Measurements from ENCODE around the gene ERBB4. TPM values are rescaled to one million over a fixed set of nuclear protein-coding genes. Genes with fewer than 3 reads are reported as not detected.
"Not testable (repeated sequence)": the region's sequence is repeated elsewhere in the genome, so short reads cannot be mapped to it uniquely, and the experiment has no call there.

Gene ERBB4
- polyA plus RNA-seq, 1 experiment, result not detected

- TF ChIP-seq, protein P1, sequence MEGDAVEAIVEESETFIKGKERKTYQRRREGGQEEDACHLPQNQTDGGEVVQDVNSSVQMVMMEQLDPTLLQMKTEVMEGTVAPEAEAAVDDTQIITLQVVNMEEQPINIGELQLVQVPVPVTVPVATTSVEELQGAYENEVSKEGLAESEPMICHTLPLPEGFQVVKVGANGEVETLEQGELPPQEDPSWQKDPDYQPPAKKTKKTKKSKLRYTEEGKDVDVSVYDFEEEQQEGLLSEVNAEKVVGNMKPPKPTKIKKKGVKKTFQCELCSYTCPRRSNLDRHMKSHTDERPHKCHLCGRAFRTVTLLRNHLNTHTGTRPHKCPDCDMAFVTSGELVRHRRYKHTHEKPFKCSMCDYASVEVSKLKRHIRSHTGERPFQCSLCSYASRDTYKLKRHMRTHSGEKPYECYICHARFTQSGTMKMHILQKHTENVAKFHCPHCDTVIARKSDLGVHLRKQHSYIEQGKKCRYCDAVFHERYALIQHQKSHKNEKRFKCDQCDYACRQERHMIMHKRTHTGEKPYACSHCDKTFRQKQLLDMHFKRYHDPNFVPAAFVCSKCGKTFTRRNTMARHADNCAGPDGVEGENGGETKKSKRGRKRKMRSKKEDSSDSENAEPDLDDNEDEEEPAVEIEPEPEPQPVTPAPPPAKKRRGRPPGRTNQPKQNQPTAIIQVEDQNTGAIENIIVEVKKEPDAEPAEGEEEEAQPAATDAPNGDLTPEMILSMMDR (IDR thresholded peaks at IDR 0.05; ENCODE audit: low read depth, low read length), result no peak
- no peaks in the 10 kb centered on the region for H3K27me3 ChIP-seq (ENCODE audit: control insufficient read depth, insufficient read depth, low read length)
- no peak for DNase-seq (ENCODE audit: low read depth, low spot score)
- no peak overlapping the region for H3K4me3 ChIP-seq (ENCODE audit: low read depth, low read length)
- no peak overlapping the region for H3K27ac ChIP-seq (ENCODE audit: low read depth, low read length)
- ChIA-PET CTCF (no interaction called here), POLR2A (no interaction called here)
- H3K9me3 ChIP-seq (ENCODE audit: control insufficient read depth, insufficient read depth, low read length), result no peaks in the 10 kb centered on the region
These were observed 340.8 kb downstream of the ERBB4 start for GRCh38 chr2:212197776-212198175.

DNA sequence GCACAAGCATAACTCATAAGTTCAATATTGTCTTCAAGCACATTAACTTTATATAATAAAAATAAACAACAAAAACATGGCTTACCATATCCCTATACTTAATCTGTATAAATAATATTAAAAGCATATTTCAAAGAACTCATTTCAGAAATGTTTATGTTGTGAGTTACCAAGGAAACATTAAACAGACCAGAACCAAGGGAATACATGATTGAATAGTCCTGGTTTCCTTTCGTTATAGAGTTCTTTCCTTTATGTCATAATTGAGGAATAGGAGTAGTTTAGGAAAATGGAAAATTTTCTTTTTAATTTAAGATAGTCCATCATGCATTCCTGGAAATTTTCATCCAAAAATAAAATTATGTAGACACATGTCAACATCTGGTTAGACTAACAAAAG, 343.0 kb downstream of the ERBB4 start:
- no peaks in the 10 kb centered on the region for H3K9me3 ChIP-seq (ENCODE audit: control insufficient read depth, insufficient read depth, low read length)

DNA sequence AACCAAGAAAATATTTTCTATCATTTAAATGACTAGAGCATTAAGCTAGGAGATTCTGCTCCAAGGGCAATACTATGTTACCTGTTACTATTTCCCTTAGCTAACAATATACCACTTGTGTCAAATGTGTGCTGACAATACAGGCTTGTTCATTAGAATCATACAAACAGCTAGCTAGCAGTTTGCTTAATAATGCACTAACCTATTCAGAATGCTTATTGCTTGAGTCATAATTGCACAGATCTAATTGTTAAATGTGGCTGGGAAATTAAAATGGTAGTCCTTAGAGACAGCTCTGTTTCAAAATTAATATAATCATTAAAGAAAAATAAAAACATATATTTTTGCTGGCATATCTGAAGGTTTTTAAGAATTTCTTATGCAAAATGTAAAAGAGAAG, 344.2 kb downstream of the ERBB4 start:
- no peaks in the 10 kb centered on the region for H3K27me3 ChIP-seq (ENCODE audit: control insufficient read depth, insufficient read depth, low read length)
- no peak overlapping the region for H3K4me3 ChIP-seq (ENCODE audit: low read depth, low read length)
- ChIA-PET CTCF (no interaction called here), POLR2A (no interaction called here)
- no peak for DNase-seq (ENCODE audit: low read depth, low spot score)
- TF ChIP-seq, protein P1 (IDR thresholded peaks at IDR 0.05; ENCODE audit: low read depth, low read length), result no peak
- no peak overlapping the region for H3K27ac ChIP-seq (ENCODE audit: low read depth, low read length)
- no peaks in the 10 kb centered on the region for H3K9me3 ChIP-seq (ENCODE audit: control insufficient read depth, insufficient read depth, low read length)

More for the DNA sequence above, 343.0 kb downstream of the ERBB4 start:
- Histone ChIP-seq H3K27ac (ENCODE audit: low read depth, low read length) (no peak overlapping the region), H3K27me3 (ENCODE audit: control insufficient read depth, insufficient read depth, low read length) (no peaks in the 10 kb centered on the region), H3K4me3 (ENCODE audit: low read depth, low read length) (no peak overlapping the region)
- ChIA-PET CTCF (no interaction called here), POLR2A (no interaction called here)
- DNase-seq (ENCODE audit: low read depth, low spot score), result no peak
- TF ChIP-seq, protein P1 (IDR thresholded peaks at IDR 0.05; ENCODE audit: low read depth, low read length), result no peak

- CTCF ChIA-PET, result no interaction called here
- no peak for DNase-seq (ENCODE audit: low read depth, low spot score)
- POLR2A ChIA-PET, result no interaction called here
- TF ChIP-seq, protein P1 (IDR thresholded peaks at IDR 0.05; ENCODE audit: low read depth, low read length), result no peak
- H3K4me3 ChIP-seq (ENCODE audit: low read depth, low read length), result no peak overlapping the region
- no peak overlapping the region for H3K27ac ChIP-seq (ENCODE audit: low read depth, low read length)
- H3K9me3 ChIP-seq (ENCODE audit: control insufficient read depth, insufficient read depth, low read length), result no peaks in the 10 kb centered on the region
- no peaks in the 10 kb centered on the region for H3K27me3 ChIP-seq (ENCODE audit: control insufficient read depth, insufficient read depth, low read length)
These were observed 344.8 kb downstream of the ERBB4 start for GRCh38 chr2:212193803-212194202.

GRCh38 chr2:212193056-212193455, 345.5 kb downstream of the ERBB4 start:
- Histone ChIP-seq H3K27ac (ENCODE audit: low read depth, low read length) (no peak overlapping the region), H3K27me3 (ENCODE audit: control insufficient read depth, insufficient read depth, low read length) (no peaks in the 10 kb centered on the region), H3K4me3 (ENCODE audit: low read depth, low read length) (no peak overlapping the region), H3K9me3 (ENCODE audit: control insufficient read depth, insufficient read depth, low read length) (no peaks in the 10 kb centered on the region)
- TF ChIP-seq, protein P1 (IDR thresholded peaks at IDR 0.05; ENCODE audit: low read depth, low read length), result no peak
- ChIA-PET CTCF (no interaction called here), POLR2A (no interaction called here)
- no peak for DNase-seq (ENCODE audit: low read depth, low spot score)

DNA sequence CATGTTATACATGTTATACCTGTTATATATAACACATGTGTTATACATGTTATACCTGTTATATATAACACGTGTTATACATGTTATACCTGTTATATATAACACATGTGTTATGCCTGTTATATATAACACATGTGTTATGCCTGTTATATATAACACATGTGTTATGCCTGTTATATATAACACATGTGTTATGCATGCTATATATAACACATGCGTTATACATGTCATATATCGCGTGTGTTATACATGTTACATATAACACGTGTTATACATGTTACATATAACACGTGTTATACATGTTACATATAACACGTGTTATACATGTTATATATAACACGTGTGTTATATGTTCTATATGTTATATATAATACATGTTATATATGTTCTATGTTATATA, 347.2 kb downstream of the ERBB4 start:
- DNase-seq (ENCODE audit: low read depth, low spot score); POLR2A ChIA-PET; H3K27ac ChIP-seq (ENCODE audit: low read depth, low read length); H3K9me3 ChIP-seq (ENCODE audit: control insufficient read depth, insufficient read depth, low read length); CTCF ChIA-PET; H3K4me3 ChIP-seq (ENCODE audit: low read depth, low read length); H3K27me3 ChIP-seq (ENCODE audit: control insufficient read depth, insufficient read depth, low read length): not testable (repeated sequence)
